ENCODE measurements around the gene MYO9A.

GRCh38 chr15:72098040-72098439, 19.9 kb downstream of the MYO9A start:
- TF ChIP-seq CTCF (IDR thresholded peaks at IDR 0.05): no peak
- no peak for TF ChIP-seq POLR2A (IDR thresholded peaks at IDR 0.05)

Data from thyroid gland (tissue), 4 donors.